Glomerular visceral epithelial cell (primary cell): ENCODE measurements around the gene ZFP64.

Source experiments
- DNase-seq: peaks from one replicate; pipeline ENCODE4 v3.0.0-alpha.2; 2016; ENCODE audit errors: extremely low spot score

ZFP64 gene

GRCh38 chr20:52104546-52105441 is 86.8 kb downstream of the ZFP64 start:
- DNase-seq = peak; percentile 77

- peak; percentile 33 for DNase-seq
Measured at GRCh38 chr20:52103913-52104545, 87.5 kb downstream of the ZFP64 start.

DNA sequence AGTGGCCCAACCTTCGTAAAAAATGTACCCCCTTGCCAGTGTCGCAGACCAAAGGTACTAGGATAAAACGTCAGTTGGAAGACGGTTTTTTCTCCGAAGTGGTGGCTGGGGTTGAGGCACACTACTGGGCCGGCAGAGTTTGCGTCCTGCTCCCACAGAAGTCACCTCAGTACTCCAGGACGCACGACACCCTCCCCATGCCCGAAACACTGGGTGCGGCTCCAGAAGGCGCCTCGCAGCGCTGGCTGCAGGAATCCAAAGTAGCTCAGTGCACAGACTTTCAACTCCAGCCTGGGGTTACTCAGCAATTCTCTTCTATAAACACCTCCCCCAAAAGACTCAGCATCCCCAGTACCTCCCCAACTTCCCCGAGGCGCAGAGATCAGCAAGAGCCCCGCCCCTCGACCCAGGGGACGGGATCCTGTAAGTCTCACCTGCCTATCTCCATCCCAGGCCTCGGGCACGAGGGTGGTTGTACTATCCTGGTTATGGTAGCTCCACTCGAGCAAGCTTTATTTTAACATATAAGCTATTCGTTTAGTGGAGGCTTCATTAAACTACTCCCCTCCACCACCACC is 88.2 kb downstream of the ZFP64 start:
- peak; percentile 35 for DNase-seq

GRCh38 chr20:52102559-52102958 is 89.0 kb downstream of the ZFP64 start:
- DNase-seq = no peak

- DNase-seq = no peak
Measured at GRCh38 chr20:52102126-52102525, 89.5 kb downstream of the ZFP64 start.
